Kasumi-1 (cell line): Measurements from ENCODE around the gene MRRF.
A peak's percentile ranks its signal among the peaks of the same experiment; 100 is the strongest.

Experiments
- DNase-seq, 2 experiments: peaks; one replicate each; lab custom pipeline; 2025; lab: John Stamatoyannopoulos, UW

The MRRF gene

GRCh38 chr9:122264360-122265148 is at the start of gene MRRF, which contains the start of gene RBM18:
TSS of gene MRRF (plus strand) at chr9:122264882. CDS start at chr9:122270892, 6,010 bp downstream.
TSS of gene RBM18 (minus strand) at chr9:122264840. CDS start at chr9:122261492, 3,348 bp downstream.
- peak; percentile 84 to 85 for DNase-seq

GRCh38 chr9:122215663-122216062 is 49.0 kb upstream of the MRRF start:
- no peak for DNase-seq

- DNase-seq: no peak
Measured at GRCh38 chr9:122216138-122216797, 48.4 kb upstream of the MRRF start.

GRCh38 chr9:122216798-122217418 is 47.8 kb upstream of the MRRF start:
- DNase-seq: no peak

GRCh38 chr9:122217640-122218039 is 47.0 kb upstream of the MRRF start:
- peak; percentile 46 to 61 for DNase-seq

GRCh38 chr9:122218071-122218934 is 46.4 kb upstream of the MRRF start:
- DNase-seq: peak in 1 of 2 experiments; percentile 34

- DNase-seq: peak; percentile 91
Measured at GRCh38 chr9:122218935-122219855, 45.5 kb upstream of the MRRF start.

- DNase-seq: no peak
Measured at GRCh38 chr9:122219856-122220672, 44.6 kb upstream of the MRRF start.

- no peak for DNase-seq
Measured at GRCh38 chr9:122220673-122221182, 44.0 kb upstream of the MRRF start.

GRCh38 chr9:122221183-122221811 is 43.4 kb upstream of the MRRF start:
- peak; percentile 13 to 21 for DNase-seq

GRCh38 chr9:122222791-122223190 is 41.9 kb upstream of the MRRF start:
- DNase-seq: peak; percentile 25 to 35

GRCh38 chr9:122223435-122223834 is 41.2 kb upstream of the MRRF start:
- no peak for DNase-seq

GRCh38 chr9:122225312-122226141 is 39.2 kb upstream of the MRRF start:
- no peak for DNase-seq

GRCh38 chr9:122226142-122226757 is 38.4 kb upstream of the MRRF start:
- DNase-seq: no peak

GRCh38 chr9:122226758-122227574 is 37.7 kb upstream of the MRRF start:
- DNase-seq: no peak

- DNase-seq: no peak
Measured at GRCh38 chr9:122227575-122227900, 37.1 kb upstream of the MRRF start.

- no peak for DNase-seq
Measured at GRCh38 chr9:122228191-122228567, 36.5 kb upstream of the MRRF start.
